GM19035 (cell line): ENCODE results near the gene THSD7B.
"Not testable (repeated sequence)": the region's sequence is repeated elsewhere in the genome, so short reads cannot be mapped to it uniquely, and the experiment has no call there.

ENCODE experiments used
- ATAC-seq: cut with Tn5 transposase; IDR thresholded peaks from one replicate; pipeline ENCODE4 v1.9.1; 2021; ENCODE audit not compliant: unreplicated experiment

The THSD7B gene, protein sequence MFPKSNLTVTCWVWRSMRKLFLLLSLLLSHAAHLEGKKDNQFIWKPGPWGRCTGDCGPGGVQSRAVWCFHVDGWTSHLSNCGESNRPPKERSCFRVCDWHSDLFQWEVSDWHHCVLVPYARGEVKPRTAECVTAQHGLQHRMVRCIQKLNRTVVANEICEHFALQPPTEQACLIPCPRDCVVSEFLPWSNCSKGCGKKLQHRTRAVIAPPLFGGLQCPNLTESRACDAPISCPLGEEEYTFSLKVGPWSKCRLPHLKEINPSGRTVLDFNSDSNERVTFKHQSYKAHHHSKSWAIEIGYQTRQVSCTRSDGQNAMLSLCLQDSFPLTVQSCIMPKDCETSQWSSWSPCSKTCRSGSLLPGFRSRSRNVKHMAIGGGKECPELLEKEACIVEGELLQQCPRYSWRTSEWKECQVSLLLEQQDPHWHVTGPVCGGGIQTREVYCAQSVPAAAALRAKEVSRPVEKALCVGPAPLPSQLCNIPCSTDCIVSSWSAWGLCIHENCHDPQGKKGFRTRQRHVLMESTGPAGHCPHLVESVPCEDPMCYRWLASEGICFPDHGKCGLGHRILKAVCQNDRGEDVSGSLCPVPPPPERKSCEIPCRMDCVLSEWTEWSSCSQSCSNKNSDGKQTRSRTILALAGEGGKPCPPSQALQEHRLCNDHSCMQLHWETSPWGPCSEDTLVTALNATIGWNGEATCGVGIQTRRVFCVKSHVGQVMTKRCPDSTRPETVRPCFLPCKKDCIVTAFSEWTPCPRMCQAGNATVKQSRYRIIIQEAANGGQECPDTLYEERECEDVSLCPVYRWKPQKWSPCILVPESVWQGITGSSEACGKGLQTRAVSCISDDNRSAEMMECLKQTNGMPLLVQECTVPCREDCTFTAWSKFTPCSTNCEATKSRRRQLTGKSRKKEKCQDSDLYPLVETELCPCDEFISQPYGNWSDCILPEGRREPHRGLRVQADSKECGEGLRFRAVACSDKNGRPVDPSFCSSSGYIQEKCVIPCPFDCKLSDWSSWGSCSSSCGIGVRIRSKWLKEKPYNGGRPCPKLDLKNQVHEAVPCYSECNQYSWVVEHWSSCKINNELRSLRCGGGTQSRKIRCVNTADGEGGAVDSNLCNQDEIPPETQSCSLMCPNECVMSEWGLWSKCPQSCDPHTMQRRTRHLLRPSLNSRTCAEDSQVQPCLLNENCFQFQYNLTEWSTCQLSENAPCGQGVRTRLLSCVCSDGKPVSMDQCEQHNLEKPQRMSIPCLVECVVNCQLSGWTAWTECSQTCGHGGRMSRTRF (N-terminal part only)

DNA sequence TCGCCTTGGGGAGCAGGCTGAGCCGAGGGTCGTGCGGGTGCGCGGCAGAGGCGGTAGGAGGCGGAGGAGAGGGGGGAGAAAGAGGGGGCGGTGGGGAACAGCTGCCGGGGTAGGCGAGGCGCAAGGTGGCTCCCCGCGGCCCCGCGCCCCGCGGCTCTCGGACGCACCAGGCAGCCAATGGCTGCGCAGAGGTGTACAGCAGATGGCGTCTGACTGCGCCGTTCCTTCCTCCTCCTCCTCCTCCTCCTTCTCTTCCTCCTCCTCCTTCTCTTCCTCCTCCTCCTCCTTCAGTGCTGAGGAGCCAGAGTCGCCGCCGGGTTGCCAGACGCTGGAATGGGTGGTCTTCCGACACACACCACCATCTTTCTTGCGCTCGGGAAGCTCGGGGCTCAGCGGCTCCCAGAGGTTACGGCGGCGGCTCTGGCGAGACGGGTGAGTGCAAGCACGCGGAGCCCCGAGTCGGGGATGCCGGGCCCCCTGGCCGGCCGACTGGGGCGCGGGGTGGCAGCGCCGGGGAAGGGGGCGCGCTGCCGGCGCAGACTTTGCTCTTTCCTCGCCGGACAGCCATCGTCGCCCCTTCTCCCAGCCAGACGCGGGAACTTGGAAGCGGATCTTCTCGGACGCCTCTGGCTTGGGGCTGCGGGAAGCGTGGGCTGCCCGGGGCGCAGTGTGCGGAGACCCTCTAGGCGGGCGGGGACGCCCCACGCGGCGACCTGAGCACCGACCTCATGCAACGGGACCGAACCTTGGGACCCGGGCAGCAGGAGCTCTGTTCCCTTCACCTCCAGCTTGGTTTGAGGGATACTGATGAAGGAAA is at the start of gene THSD7B:
Gene THSD7B, plus strand, starts transcription at position 290 of the 817 bp plus-strand sequence. CDS start 116,634 bp downstream, outside the sequence.
- ATAC-seq = no peak

DNA sequence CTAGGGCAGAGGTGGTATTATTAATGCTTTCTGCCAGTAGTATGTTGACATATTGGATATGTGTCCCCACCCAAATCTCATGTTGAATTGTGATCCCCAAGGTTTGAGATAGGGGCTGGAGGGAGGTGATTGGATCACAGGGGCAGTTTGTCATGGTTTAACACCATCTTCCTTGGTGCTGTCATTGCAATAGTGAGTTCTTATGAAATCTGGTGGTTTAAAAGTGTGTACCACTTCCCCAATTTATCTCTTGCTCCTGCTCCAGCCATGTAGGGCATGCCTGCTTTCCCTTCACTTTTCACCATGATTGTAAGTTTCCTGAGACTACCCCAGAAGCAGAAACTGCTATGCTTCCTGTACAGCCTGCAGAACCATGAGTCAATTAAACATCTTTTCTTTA is 47.1 kb upstream of the THSD7B start:
- ATAC-seq = no peak

DNA sequence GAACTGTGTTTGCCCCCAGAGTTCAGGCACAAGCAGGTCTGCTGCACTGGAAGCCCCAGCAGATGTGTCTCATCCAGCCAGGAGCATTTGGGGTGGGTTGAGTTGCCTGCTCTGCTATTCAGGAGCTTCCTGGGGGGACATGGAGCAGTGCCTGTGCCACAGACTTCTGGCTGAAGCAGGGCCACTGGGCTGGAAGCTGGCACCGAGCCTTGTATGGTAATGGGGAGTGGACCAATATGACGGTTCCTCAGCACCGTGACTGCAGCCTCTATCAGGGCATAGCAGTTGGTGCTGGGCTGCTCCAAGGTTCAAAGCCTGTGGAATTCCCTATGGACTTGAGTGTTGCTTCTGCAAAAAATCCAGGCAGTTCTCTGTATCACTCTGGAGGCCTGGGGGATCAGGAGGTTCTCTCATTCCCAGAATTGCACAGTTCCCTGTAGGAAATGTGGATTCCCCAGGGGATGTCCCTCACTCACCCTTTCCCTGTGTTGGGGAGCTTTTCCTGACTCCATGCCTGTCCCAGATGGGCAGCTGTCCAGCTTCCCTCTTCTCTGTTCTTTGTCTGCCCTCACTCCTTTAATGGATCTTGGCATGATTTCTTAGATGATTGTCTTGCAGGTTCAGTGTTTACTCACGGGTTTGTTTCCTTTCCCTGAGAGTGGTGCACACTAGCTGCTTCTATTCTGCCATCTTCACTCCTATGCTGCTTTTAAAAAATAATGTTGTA is 37.2 kb upstream of the THSD7B start:
- ATAC-seq = no peak

DNA sequence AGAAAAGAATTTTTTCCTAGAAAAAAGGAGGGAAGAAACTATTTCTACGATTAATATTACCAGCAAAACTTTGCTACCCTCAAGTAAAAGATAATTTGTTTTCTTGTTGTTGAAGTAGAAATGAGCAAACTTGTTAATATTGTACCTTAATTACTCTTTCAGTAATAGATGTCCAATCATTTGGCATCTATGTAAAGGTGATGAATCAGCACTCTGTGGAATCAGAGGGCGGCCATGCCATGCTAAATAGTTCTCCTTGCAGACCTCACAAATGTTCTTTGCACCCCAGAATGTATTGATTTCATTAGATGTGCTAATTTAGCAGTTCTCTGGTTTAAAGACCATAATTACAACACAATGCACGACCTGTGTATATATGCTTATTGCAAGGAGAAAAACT is 29.1 kb upstream of the THSD7B start:
- no peak for ATAC-seq

DNA sequence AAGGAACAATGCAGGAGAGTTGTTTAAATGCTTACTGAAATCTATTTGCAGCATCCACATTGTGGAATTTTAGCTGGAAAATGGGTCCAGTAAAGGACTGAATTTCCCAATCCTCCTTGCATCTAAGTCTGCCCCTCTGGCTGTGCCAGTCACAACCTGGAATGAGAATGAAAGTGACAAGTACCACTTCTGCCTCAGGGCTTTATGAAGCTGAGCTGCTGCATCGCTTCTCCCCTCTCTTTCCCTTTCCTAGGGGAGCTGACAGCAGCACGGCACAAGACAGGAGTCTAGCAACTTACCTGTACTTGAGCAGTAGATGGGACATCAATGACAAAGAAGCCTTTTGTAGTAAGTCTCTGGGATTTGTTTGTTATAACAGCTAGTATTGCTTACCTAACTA is 27.3 kb upstream of the THSD7B start:
- ATAC-seq = no peak

DNA sequence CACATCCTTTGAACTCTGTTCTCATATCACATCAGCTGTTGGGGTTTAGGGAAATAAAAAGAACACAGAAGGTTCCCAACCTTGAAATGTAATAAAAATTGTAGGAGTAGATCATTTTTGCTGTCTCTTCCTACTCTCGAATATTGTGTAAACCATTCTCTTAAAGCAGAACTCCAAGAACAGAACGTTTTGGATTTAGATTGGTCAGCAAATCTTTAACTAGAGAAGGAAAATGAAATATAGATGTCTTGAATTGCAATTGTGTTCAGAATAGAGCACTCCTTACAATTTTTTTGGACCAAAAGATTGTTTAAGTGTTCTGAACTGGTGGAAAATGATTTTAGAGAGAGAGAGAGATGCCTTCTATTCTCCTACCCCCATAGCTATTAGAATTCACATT is 23.9 kb upstream of the THSD7B start:
- ATAC-seq = no peak

DNA sequence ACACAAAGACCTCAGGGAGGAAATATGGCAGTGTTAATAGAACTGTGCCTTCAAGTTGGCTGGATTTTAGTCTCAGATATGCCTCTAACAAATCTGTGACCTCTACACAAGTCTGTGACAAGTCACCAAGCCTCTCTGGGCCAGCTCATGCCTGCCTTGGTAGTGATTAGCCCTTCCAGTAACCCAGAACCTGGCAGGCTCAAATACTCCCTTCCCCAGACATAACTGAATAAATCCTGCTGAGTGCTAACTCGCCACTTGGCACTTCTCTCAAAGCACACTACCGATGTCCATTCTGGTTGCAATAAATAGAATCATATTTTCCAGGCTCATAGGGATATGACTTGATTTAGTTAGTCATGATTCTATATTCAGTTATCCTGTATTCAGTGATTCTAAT is 15.3 kb upstream of the THSD7B start:
- ATAC-seq = no peak

DNA sequence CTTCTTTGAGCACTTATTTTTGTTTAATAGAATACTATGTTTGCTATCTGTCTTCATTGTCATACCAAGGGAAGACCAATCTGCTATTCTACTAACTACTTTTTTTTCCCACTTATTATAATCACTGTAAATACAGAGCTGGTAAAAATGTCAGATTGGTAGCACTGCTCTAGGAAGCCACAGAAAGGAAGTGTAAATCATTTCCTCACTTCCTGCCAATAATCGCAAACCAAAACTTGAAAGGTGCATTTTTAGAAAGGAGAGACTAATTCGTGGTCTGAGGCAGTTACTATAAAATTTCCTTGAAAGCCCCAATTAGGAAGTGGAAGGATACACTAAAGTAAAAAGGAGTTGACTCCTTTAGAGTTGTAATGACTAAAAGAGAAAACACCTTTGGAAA is 13.9 kb upstream of the THSD7B start:
- no peak for ATAC-seq

DNA sequence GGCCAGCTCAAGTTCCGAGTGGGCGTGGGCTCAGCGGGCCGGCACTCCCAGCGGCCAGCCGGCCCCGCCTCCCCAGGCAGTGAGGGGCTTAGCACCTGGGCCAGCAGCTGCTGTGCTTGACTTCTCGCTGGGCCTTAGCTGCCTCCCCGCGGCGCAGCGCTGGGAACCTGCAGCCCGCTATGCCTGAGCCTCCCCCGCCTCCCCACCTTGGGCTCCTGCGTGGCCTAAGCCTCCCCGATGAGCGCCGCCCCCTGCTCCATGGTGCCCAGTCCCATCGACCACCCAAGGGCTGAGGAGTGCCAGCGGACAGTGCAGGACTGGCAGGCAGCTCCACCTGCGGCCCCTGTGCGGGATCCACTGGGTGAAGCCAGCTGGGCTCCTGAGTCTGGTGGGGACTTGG is 6.8 kb upstream of the THSD7B start:
- not testable (repeated sequence) for ATAC-seq

DNA sequence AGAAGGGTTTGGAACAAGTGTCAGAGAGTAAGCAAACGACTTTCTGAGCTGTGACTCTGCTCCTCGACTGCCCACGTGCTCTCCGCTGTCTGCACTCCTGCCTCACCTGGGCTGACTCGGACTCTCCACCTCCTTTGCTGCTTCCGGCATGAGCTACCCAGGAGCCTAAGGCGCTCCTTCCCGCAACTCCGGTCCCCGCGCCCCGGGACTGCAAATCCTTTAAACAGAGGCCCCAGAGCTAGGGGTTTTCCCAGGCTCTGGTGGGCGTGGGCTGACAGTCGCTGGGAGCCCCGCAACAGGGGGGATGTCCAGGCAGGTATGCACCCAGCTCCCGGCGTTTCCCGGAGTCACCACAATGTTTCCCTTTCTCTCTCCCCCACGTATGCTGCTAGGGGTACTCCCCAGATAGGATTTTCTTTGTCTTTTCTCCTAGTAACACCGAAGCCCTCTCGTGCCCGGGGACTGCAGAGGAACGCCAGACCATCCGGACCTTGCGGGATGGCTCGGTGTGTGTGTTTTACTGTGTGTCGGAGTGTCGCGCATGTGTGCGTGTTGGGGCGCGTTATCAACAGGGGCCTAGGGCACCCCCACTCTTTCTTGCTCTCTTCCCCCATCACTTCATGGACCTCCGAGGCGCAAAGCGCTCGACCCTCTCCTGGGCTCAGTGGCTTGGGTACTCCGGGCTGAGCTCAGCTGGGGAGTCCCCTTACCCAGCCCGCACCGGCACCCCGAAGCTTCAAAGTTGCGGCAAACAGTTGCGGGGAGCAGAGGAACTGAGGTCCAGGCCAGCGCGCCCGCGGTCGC is 691 bp upstream of the THSD7B start:
- ATAC-seq = no peak

DNA sequence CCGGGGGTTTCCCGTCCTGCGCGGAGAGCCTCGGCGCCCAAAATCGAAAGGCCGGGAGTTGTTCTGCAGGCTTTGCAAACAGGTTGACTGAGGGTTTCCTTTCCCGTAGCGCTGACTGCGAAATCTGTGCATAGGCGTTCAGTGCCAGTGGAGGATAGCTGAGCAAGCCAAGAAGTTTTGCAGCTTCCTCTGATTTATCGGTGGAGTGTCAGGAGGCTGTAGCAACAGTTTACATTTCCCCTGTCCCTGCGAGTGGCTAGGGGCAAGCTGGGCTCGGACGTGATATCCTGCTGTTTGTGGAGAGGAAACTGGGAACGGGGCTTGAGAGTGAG is 694 bp downstream of the THSD7B start:
- ATAC-seq = no peak

DNA sequence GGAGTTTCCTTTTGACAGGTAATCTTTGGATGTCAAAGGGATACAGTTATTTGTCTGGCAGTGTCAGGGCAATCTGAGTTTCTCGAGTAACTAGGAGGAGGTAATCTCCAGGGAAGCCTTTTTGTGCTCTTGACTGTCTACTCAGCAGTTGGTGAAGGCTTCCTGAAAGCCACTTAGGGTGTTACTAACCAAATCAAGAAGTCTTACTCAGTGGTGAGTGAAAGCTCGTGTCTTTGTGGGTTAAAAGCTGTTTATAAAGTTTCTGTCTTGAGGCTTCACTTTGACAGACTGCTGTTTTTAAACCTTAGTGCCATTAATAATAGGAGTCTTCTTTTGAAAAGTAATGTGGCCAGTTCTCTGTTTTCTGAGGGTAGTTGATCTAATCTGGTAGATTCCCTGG is 1.7 kb downstream of the THSD7B start:
- ATAC-seq = no peak

DNA sequence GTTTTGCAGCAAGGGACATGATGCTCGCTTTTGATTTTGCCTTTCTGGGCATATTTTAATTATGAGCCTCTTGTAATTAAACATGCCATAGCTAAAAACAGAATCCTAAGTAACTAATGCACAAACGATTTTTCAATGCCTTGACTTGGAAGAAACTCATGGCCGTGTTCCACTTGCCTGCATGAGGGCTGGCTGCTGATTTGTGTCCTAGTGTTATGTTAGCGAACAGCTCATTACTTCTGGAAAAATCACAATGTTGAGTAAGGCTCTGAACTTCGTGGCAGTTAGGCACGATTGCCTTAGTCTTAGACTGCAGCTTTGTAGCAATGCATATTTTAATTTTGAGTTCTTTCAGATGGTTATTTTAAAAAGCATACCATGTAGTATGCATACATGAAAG is 4.5 kb downstream of the THSD7B start:
- ATAC-seq = no peak

DNA sequence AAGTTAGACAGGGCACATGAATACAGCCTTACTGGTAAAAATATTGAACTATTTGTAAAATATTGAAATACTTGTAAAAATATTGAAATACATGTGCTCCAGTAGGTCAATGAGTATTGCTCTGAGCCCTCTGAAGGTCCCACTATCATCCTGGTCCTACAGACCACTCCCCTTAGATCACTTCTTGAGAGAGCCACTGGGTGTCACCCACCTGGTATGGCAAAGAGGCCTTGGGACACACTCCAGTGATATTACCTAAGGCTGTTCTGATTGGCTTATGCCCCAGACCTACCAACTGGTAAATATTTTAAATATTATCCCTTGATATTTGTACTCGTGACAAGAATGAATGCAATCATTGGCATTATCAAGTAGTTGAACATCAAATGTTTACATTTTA is 5.0 kb downstream of the THSD7B start:
- ATAC-seq = no peak

DNA sequence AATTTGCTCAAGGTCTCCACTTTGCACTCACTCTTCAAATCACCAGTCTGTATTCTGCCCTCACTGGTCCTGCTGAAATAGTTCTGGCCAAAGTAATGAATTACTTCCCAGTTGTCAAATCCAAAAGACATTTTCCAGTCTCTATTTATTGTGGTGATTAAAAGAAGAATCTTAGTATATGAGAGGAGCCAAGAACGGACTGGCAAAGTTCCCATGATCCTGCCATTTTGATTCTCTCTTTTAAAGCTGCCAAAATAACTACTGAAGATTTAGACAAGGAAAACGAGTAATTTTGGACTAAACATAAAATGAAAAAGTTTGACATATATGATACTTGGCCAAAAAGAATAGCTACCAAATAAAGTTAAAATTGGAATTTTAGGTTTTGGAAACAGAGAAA is 12.0 kb downstream of the THSD7B start:
- no peak for ATAC-seq

DNA sequence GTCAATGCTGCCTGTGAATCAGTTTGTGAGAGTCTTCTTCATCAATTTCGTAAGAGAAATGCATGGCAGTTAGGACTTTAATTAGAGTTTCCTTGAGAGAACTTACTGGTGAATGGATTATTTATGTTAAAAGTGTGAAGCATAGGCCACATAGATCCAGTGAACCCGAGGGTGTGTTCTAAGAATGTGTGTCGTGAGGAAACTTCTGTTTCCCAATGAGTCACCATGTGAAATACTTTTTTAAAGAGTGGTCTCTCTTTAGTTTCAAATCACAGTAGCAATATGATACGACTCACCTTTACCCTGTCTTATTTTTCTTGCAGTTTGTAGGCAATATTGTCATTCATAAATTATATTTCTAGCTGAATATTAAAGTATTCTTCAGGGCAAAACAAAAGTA is 18.5 kb downstream of the THSD7B start:
- no peak for ATAC-seq

DNA sequence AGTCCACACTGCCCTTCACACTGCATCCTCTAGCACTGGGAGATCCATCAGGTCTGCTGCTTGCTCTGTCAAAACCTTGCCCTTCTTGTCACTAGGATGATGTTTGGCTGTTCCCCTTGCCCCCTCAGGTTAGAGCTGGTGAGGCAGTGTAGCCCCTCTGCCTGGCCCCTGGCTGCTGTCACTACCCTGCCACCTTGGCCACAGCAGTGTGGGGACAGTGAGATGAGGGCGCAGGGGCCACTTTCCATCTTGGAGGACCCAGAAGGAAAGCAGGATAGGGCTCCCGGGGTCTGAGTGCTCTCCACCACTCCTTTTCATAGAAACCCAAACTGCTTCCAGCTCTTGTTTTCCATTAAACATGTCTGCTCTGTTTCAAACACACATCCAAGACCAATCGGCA is 19.9 kb downstream of the THSD7B start:
- no peak for ATAC-seq

DNA sequence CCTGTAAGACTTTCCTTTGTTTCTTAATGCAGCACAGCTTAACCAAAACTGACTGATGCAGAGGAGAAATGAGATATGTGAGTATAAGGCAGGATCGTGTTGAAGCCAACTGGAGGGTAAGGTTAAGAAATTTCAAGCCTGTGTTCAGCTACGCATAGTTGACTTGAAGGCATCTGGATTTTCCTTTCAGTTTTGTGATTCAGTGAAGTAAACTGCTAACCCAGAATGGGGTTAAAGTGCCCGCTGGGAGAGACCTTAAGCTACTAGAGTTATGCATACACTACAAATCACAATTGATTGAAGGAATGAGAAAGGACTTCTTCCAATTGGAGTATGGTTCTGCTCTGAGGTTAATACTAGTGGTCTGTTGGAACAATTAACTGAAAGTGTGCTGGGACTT is 22.6 kb downstream of the THSD7B start:
- ATAC-seq = no peak

DNA sequence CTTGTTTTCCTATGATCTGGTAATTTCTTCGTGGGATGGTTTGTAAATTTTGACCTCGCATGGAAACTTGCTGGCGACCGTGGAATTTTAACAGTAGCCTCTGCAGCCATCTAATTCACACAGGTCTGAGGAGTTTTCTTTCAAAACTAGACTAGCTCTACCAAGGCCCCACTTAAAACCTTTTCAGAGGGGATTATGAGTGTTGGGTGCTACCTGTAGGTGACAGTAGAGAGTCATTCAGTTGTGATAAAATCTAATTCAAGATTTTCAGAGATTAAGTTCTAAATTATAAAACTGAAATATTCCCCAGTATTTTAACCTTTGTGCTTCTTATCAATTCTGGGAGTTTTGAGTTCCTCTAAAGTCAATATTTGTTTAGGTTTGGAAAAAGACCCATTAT is 31.0 kb downstream of the THSD7B start:
- ATAC-seq = no peak
